ENCODE measurements around the gene CARD10. TPM values are rescaled to one million over a fixed set of nuclear protein-coding genes. Genes with fewer than 3 reads are reported as not detected.

The CARD10 gene
- total and polyA plus RNA-seq, 2 of the 13 experiments (the other 11 are each of a cell fraction or from before 2014, with no cell fraction given): 35.2 to 55.8 TPM

DNA sequence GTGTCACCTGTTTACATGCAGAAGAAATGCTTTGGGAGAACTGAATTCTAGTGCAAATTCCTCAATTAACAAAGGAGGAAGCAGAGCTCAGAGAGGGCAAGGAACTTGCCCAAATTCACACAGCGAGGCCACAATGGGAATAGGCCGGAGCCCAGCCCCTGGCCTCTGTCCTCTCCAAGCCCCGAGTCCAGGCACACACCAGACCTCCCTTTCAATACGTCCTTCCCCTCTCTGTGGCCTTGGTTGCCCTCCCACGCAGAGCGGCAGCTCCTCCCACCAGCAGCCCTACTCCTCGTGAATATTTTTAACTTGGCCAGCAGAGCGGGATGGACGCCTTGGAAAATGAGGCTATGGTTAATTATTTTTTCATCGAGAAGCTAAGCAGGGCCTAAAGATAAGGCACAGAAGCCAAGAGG, 1.6 kb upstream of the CARD10 start:
- DNase-seq (ENCODE audit: low spot score): no peak
- POLR2A ChIA-PET: interaction anchor here (0.7 to 4.0 kb wide), 9 partner anchors 9 to 87 kb away, joined by 3 to 19 read pairs (median 4); partner anchors contain the start of gene GGA1
- H3K4me2 ChIP-seq (ENCODE audit: low read depth, low read length): peak overlapping the region; percentile 86
- H2AFZ ChIP-seq (ENCODE audit: low read length): peak overlapping the region; percentile 8
- intact Hi-C loops (cut with micrococcal nuclease; ENCODE audit: unreplicated experiment) (loop anchor here (10.0 kb wide), 1 partner anchor 46 kb away; no protein-coding TSS in a partner anchor), in situ Hi-C loops (cut with HindIII; ENCODE audit: extremely low pct_ligation_motif_present, low pct_unique_long_range_greater_than_20kb) (no loop called here)
- H3K9ac ChIP-seq (ENCODE audit: insufficient read depth, low read depth, low read length): peak overlapping the region; percentile 46; the same call in 1 of the 2 replicates
- no peaks in the 10 kb centered on the region for H3K9me3 ChIP-seq (ENCODE audit: low read length)
- peaks cover 5% of the 10 kb centered on the region; the same call in 1 of the 2 replicates for H4K20me1 ChIP-seq (ENCODE audit: insufficient read depth, low read length)
- H3K4me1 ChIP-seq (ENCODE audit: insufficient read depth, low read length): peaks cover 84% of the 10 kb centered on the region
- peaks cover 30% of the 10 kb centered on the region for H3K79me2 ChIP-seq (ENCODE audit: insufficient read depth, low read length)
- 3% methylated on average over 10 of the region's 10 CpGs for WGBS (ENCODE audit: low lambda C conversion rate)
- no peak overlapping the region for H3K27ac ChIP-seq (ENCODE audit: extremely low read length, insufficient read depth, low read length)
- ATAC-seq: no peak
- peak overlapping the region; percentile 20 to 60 (median 27) for H3K4me3 ChIP-seq (replicated peaks in 1 of 3; ENCODE audit: insufficient read depth in 1 of 3, low read depth in 2 of 3, low read length in 3 of 3)
- peaks cover 0 to 5% of the 10 kb centered on the region in 2 experiments; a peak in 3 of 5 replicates for H3K36me3 ChIP-seq (replicated peaks in 1 of 2; ENCODE audit: control insufficient read depth in 1 of 2, insufficient read depth in 2 of 2, low read length in 2 of 2)
- BruUV-seq (replicated peaks): no TSS peak
- no peaks in the 10 kb centered on the region; a peak in 1 of 5 replicates for H3K27me3 ChIP-seq (ENCODE audit: control insufficient read depth in 1 of 2, insufficient read depth in 2 of 2, low read length in 2 of 2)
- CTCF ChIA-PET (ENCODE audit: low intra/inter-chr PET ratio, low total read pairs): no interaction called here
- no peak for FAIRE-seq
- TF ChIP-seq, protein P1, sequence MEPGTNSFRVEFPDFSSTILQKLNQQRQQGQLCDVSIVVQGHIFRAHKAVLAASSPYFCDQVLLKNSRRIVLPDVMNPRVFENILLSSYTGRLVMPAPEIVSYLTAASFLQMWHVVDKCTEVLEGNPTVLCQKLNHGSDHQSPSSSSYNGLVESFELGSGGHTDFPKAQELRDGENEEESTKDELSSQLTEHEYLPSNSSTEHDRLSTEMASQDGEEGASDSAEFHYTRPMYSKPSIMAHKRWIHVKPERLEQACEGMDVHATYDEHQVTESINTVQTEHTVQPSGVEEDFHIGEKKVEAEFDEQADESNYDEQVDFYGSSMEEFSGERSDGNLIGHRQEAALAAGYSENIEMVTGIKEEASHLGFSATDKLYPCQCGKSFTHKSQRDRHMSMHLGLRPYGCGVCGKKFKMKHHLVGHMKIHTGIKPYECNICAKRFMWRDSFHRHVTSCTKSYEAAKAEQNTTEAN (CRISPR knock-in tag; conservative IDR thresholded peaks at IDR 0.05): no peak
- TF ChIP-seq CREM (IDR thresholded peaks at IDR 0.05) (no peak), CREM (CRISPR knock-in tag; IDR thresholded peaks at IDR 0.05) (no peak), SAP130 (CRISPR knock-in tag; IDR thresholded peaks at IDR 0.05; ENCODE audit: low read depth) (no peak), ZNF343 (CRISPR knock-in tag; IDR thresholded peaks at IDR 0.05) (no peak), ZNF441 (CRISPR knock-in tag; IDR thresholded peaks at IDR 0.05; ENCODE audit: borderline replicate concordance) (no peak), PRDM15 (CRISPR knock-in tag; IDR thresholded peaks at IDR 0.05) (no peak), NRL (CRISPR knock-in tag; IDR thresholded peaks at IDR 0.05; ENCODE audit: borderline replicate concordance) (0 out of 2 replicates have a peak, but pooled peaks have one; percentile 6), ZNF768 (CRISPR knock-in tag; IDR thresholded peaks at IDR 0.05) (peak; percentile 99), RCOR2 (CRISPR knock-in tag; IDR thresholded peaks at IDR 0.05) (0 out of 2 replicates have a peak, but pooled peaks have one; percentile 49), KDM1A (CRISPR knock-in tag; IDR thresholded peaks at IDR 0.05) (peak; percentile 42; the same call in 1 of the 2 replicates), ZFP41 (CRISPR knock-in tag; IDR thresholded peaks at IDR 0.05; ENCODE audit: borderline replicate concordance) (no peak), FOXJ3 (CRISPR knock-in tag; IDR thresholded peaks at IDR 0.05; ENCODE audit: borderline replicate concordance) (no peak), ZNF274 (CRISPR knock-in tag; IDR thresholded peaks at IDR 0.05) (0 out of 2 replicates have a peak, but pooled peaks have one; percentile 17), SNAPC2 (CRISPR knock-in tag; IDR thresholded peaks at IDR 0.05) (no peak), ZSCAN9 (CRISPR knock-in tag; IDR thresholded peaks at IDR 0.05; ENCODE audit: borderline replicate concordance) (no peak), SALL1 (CRISPR knock-in tag; IDR thresholded peaks at IDR 0.05) (peak; percentile 5; the same call in 1 of the 2 replicates), ZNF546 (CRISPR knock-in tag; conservative IDR thresholded peaks at IDR 0.05) (no peak), ZNF33A (CRISPR knock-in tag; IDR thresholded peaks at IDR 0.05; ENCODE audit: borderline replicate concordance) (no peak)
- TF ChIP-seq, protein P2, sequence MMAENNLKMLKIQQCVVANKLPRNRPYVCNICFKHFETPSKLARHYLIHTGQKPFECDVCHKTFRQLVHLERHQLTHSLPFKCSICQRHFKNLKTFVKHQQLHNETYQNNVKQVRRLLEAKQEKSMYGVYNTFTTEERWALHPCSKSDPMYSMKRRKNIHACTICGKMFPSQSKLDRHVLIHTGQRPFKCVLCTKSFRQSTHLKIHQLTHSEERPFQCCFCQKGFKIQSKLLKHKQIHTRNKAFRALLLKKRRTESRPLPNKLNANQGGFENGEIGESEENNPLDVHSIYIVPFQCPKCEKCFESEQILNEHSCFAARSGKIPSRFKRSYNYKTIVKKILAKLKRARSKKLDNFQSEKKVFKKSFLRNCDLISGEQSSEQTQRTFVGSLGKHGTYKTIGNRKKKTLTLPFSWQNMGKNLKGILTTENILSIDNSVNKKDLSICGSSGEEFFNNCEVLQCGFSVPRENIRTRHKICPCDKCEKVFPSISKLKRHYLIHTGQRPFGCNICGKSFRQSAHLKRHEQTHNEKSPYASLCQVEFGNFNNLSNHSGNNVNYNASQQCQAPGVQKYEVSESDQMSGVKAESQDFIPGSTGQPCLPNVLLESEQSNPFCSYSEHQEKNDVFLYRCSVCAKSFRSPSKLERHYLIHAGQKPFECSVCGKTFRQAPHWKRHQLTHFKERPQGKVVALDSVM (CRISPR knock-in tag; IDR thresholded peaks at IDR 0.05): peak; percentile 40; the same call in 1 of the 2 replicates

Measured in HepG2 (cell line).